ENCODE data around the gene ZNF621. TPM values are rescaled to one million over a fixed set of nuclear protein-coding genes. Genes with fewer than 3 reads are reported as not detected.
A peak's percentile ranks its signal among the peaks of the same experiment; 100 is the strongest.

Gene ZNF621
- total and polyA plus RNA-seq, 9 of the 15 experiments (the other 6 are each of a cell fraction or from before 2014, with no cell fraction given): 4.7 to 28.9 (median 20.6) TPM

- no peak for TF ChIP-seq TSHZ1 (CRISPR knock-in tag; IDR thresholded peaks at IDR 0.05)
- TF ChIP-seq FOSL1 (tag; conservative IDR thresholded peaks at IDR 0.05): peak; percentile 45; the same call in 1 of the 2 replicates
- TF ChIP-seq C11orf30 (IDR thresholded peaks at IDR 0.05; ENCODE audit: low read depth): peak; percentile 64
- TF ChIP-seq SMC3 (conservative IDR thresholded peaks at IDR 0.05; ENCODE audit: insufficient read depth, low read depth, low read length): no peak
- TF ChIP-seq IRF1 (CRISPR knock-in tag; IDR thresholded peaks at IDR 0.05; ENCODE audit: borderline replicate concordance): no peak
- no peak for TF ChIP-seq SETDB1 (IDR thresholded peaks at IDR 0.05; ENCODE audit: low read length)
- TF ChIP-seq CHD1 (IDR thresholded peaks at IDR 0.05; ENCODE audit: low read length): peak; percentile 58
- peak; percentile 77; the same call in 1 of the 2 replicates for TF ChIP-seq ETS1 (conservative IDR thresholded peaks at IDR 0.05; ENCODE audit: control insufficient read depth, low read depth, low read length)
- TF ChIP-seq CTCF (IDR thresholded peaks at IDR 0.05 in 2 of 3, conservative IDR thresholded peaks at IDR 0.05 in 1 of 3; ENCODE audit: insufficient read depth in 2 of 3, low read depth in 1 of 3, low read length in 3 of 3): peak in 1 of 3 experiments; percentile 16; a peak in 2 of 6 replicates
- TF ChIP-seq STAT6 (CRISPR knock-in tag; IDR thresholded peaks at IDR 0.05): no peak
- TF ChIP-seq ZNF561 (CRISPR knock-in tag; conservative IDR thresholded peaks at IDR 0.05): no peak
- no peak for TF ChIP-seq TEAD2 (tag; IDR thresholded peaks at IDR 0.05)
- peak in 1 of 2 experiments; percentile 79; a peak in 2 of 4 replicates for TF ChIP-seq HDAC1 (IDR thresholded peaks at IDR 0.05)
These were observed at the start of gene ZNF621 (continued) for GRCh38 chr3:40524568-40525285.
